Measurements from ENCODE around the gene GNAT3.

Gene GNAT3

DNA sequence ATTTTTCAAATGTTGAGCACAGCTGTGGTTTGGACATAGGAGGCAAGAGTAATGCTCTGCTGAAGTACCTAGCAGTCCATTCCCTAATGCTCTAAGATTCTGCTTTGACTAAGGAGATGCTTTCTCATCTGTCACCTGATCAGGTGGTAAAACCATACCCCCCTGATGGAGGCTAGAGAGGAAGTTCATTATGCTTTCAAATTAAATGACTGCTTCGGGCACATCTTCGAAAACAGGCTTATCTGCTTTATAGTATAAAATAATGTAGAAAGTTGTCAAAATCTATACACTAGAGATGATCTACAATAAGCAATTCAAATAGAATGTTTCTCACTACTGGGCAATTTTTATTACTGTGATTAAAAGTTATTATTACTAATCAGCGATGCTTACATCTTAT is at the start of gene GNAT3:
TSS of gene GNAT3 (minus strand) at position 101 of the 400 bp plus-strand sequence. CDS start 138 bp downstream, outside the sequence.
- H3K9me3 ChIP-seq (ENCODE audit: control insufficient read depth, insufficient read depth, low read length), result no peaks in the 10 kb centered on the region

DNA sequence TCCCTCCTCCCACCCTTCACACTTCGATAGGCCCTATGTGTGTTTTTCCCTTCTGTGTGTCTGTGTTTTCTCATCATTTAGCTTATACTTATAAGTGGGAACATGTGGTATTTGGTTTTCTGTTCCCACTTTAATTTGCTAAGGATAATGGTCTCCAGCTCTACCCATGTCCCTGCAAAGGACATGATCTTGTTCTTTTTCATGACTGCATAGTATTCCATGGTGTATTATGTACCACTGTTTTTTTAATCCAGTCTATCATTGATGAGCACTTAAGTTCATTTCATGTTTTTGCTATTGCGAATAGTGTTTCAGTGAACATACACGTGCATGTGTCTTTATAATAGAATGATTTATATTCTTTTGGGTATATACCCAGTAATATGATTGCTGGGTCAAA is 46.3 kb upstream of the GNAT3 start:
- no peaks in the 10 kb centered on the region for H3K27me3 ChIP-seq (ENCODE audit: control insufficient read depth, insufficient read depth, low read length)
- no peak overlapping the region for H3K27ac ChIP-seq (ENCODE audit: low read depth, low read length)
- H3K4me1 ChIP-seq (ENCODE audit: control insufficient read depth, insufficient read depth, low read length), result no peaks in the 10 kb centered on the region
- H3K36me3 ChIP-seq (ENCODE audit: control insufficient read depth, insufficient read depth, low read length), result no peaks in the 10 kb centered on the region
- H3K9me3 ChIP-seq (ENCODE audit: control insufficient read depth, insufficient read depth, low read length), result peaks cover 6% of the 10 kb centered on the region; the same call in 1 of the 2 replicates
- H3K4me3 ChIP-seq (ENCODE audit: low read depth, low read length), result no peak overlapping the region
- no peak overlapping the region for H3K9ac ChIP-seq (ENCODE audit: low read depth, low read length)

More for the DNA sequence above, at the start of gene GNAT3:
- H3K9ac ChIP-seq (ENCODE audit: low read depth, low read length), result no peak within 1 kb of the TSS
- H3K36me3 ChIP-seq (ENCODE audit: control insufficient read depth, insufficient read depth, low read length), result no peaks in the 10 kb centered on the region
- no peaks in the 10 kb centered on the region for H3K4me1 ChIP-seq (ENCODE audit: control insufficient read depth, insufficient read depth, low read length)
- no peaks in the 10 kb centered on the region for H3K27me3 ChIP-seq (ENCODE audit: control insufficient read depth, insufficient read depth, low read length)
- no peak within 1 kb of the TSS for H3K4me3 ChIP-seq (ENCODE audit: low read depth, low read length)
- no peak within 1 kb of the TSS for H3K27ac ChIP-seq (ENCODE audit: low read depth, low read length)

- no peaks in the 10 kb centered on the region for H3K27me3 ChIP-seq (ENCODE audit: control insufficient read depth, insufficient read depth, low read length)
- no peaks in the 10 kb centered on the region for H3K4me1 ChIP-seq (ENCODE audit: control insufficient read depth, insufficient read depth, low read length)
- H3K27ac ChIP-seq (ENCODE audit: low read depth, low read length), result no peak overlapping the region
- H3K9me3 ChIP-seq (ENCODE audit: control insufficient read depth, insufficient read depth, low read length), result no peaks in the 10 kb centered on the region
- H3K9ac ChIP-seq (ENCODE audit: low read depth, low read length), result no peak overlapping the region
- no peak overlapping the region for H3K4me3 ChIP-seq (ENCODE audit: low read depth, low read length)
- no peaks in the 10 kb centered on the region for H3K36me3 ChIP-seq (ENCODE audit: control insufficient read depth, insufficient read depth, low read length)
Measured at GRCh38 chr7:80552031-80552694, 40.3 kb upstream of the GNAT3 start.

DNA sequence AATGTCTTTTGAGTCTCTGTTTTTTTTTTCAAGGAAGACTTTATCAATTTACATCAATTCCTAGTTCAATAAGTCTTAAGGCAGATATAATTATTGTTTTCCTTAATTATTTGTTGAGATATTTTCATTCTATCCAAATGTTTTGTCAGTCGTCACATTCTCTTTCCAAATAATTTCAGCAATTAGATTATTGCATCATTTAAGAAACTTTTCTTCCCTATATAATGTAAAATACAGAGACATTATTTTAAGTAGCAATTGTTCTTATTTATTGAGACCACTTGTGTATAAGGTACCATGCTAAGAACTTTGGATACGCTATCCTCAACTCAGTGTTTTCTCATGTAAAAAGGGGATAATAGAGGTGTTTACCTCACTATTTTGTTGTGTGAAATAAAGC is 38.1 kb upstream of the GNAT3 start:
- H3K4me1 ChIP-seq (ENCODE audit: control insufficient read depth, insufficient read depth, low read length), result no peaks in the 10 kb centered on the region
- H3K27me3 ChIP-seq (ENCODE audit: control insufficient read depth, insufficient read depth, low read length), result no peaks in the 10 kb centered on the region
- H3K36me3 ChIP-seq (ENCODE audit: control insufficient read depth, insufficient read depth, low read length), result no peaks in the 10 kb centered on the region
- H3K9ac ChIP-seq (ENCODE audit: low read depth, low read length), result no peak overlapping the region
- H3K4me3 ChIP-seq (ENCODE audit: low read depth, low read length), result no peak overlapping the region
- H3K9me3 ChIP-seq (ENCODE audit: control insufficient read depth, insufficient read depth, low read length), result no peaks in the 10 kb centered on the region
- no peak overlapping the region for H3K27ac ChIP-seq (ENCODE audit: low read depth, low read length)

DNA sequence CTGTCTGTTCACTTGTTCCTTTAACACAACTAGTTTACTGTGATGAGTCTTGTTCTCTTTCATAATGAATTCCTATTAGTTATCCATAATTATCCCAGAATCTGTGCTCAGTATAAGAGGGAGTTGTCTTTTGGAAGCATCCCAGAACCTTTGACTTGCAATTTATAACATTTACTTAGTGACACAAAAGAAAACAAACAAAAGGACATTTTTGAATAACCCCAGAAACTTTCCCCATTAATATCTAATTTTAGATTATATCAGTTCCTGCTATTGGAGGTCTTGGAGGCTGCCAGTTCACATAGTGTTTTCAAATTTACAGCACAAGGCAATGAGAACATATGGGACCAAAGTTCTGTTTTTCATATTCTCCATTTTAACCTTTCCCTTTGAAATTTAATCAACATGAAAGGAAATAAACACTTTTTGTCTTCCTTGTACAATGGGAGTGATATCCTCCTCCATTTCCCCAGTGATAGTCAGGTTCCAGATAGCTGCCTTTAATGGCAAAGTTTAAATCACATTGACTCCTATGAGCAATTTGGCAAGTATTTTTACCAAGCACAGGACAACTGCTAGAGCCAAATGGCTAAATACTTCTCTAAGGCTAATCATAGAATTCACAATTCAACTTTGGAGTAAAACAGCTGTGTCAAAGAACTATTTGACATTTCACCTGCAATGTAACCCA is 37.1 kb upstream of the GNAT3 start:
- no peak overlapping the region for H3K9ac ChIP-seq (ENCODE audit: low read depth, low read length)
- H3K9me3 ChIP-seq (ENCODE audit: control insufficient read depth, insufficient read depth, low read length), result no peaks in the 10 kb centered on the region
- H3K36me3 ChIP-seq (ENCODE audit: control insufficient read depth, insufficient read depth, low read length), result no peaks in the 10 kb centered on the region
- no peak overlapping the region for H3K27ac ChIP-seq (ENCODE audit: low read depth, low read length)
- no peaks in the 10 kb centered on the region for H3K27me3 ChIP-seq (ENCODE audit: control insufficient read depth, insufficient read depth, low read length)
- H3K4me1 ChIP-seq (ENCODE audit: control insufficient read depth, insufficient read depth, low read length), result no peaks in the 10 kb centered on the region
- no peak overlapping the region for H3K4me3 ChIP-seq (ENCODE audit: low read depth, low read length)

DNA sequence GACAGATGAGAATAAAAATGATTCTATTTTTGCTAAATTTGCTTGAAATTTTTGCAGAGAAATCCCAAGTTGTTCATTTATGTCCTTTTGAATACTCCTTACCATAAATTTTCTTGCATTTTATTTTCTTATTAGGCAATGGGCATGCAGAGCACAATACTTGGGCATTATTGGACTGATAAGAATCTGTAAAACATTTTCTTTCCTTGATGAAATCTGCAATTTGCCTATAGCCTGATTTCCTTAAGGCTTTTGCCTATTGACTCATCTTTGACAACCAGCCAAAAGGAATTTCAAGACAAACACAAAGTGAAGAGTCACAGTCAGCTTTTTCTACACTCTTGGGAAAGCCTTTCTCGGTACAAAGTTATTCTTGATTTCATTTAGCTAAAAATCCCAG is 30.5 kb upstream of the GNAT3 start:
- no peaks in the 10 kb centered on the region for H3K4me1 ChIP-seq (ENCODE audit: control insufficient read depth, insufficient read depth, low read length)
- no peaks in the 10 kb centered on the region for H3K27me3 ChIP-seq (ENCODE audit: control insufficient read depth, insufficient read depth, low read length)
- H3K27ac ChIP-seq (ENCODE audit: low read depth, low read length), result no peak overlapping the region
- H3K9ac ChIP-seq (ENCODE audit: low read depth, low read length), result no peak overlapping the region
- no peaks in the 10 kb centered on the region for H3K9me3 ChIP-seq (ENCODE audit: control insufficient read depth, insufficient read depth, low read length)
- no peak overlapping the region for H3K4me3 ChIP-seq (ENCODE audit: low read depth, low read length)
- H3K36me3 ChIP-seq (ENCODE audit: control insufficient read depth, insufficient read depth, low read length), result no peaks in the 10 kb centered on the region

DNA sequence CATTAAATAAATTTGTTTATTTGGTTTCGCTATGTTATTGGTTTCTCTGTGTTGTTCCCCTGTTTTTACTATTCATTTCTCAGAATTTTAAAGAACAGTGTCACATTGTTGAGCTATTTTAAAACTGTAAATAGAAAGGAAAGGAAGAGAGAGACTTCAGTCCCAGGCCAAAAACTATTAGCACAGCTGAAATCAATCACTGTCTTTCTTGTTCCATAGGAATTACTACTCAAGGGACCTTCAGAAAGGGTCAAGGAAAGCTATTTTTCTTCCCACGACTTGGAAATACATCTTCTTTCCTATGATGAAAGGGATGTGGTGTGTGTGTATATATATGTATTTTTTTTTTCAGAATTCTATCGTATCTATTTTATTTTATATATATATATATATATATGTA is 29.0 kb upstream of the GNAT3 start:
- Histone ChIP-seq H3K36me3 (ENCODE audit: control insufficient read depth, insufficient read depth, low read length) (no peaks in the 10 kb centered on the region), H3K4me3 (ENCODE audit: low read depth, low read length) (no peak overlapping the region), H3K9ac (ENCODE audit: low read depth, low read length) (no peak overlapping the region), H3K27me3 (ENCODE audit: control insufficient read depth, insufficient read depth, low read length) (no peaks in the 10 kb centered on the region), H3K27ac (ENCODE audit: low read depth, low read length) (no peak overlapping the region), H3K4me1 (ENCODE audit: control insufficient read depth, insufficient read depth, low read length) (no peaks in the 10 kb centered on the region), H3K9me3 (ENCODE audit: control insufficient read depth, insufficient read depth, low read length) (no peaks in the 10 kb centered on the region)

DNA sequence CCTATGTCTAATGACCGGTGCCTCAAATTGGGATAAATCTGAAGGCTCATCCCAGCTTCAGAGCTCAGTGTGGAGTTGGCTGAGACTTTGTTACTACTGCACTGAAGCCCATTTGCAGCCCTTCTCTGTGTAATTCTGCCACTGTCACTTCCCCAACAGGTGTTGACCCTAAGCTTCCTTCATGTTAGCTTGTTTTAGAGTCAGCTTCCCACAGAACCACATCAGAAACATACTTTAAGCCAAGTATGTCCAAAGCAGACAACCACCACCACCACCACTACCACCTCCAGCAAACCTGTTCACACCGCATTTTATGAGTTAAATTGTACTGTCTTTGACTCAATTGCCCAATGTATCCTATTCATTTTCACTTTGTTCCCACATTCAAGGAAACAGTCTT is 25.2 kb upstream of the GNAT3 start:
- Histone ChIP-seq H3K36me3 (ENCODE audit: control insufficient read depth, insufficient read depth, low read length) (no peaks in the 10 kb centered on the region), H3K9ac (ENCODE audit: low read depth, low read length) (no peak overlapping the region), H3K9me3 (ENCODE audit: control insufficient read depth, insufficient read depth, low read length) (peaks cover 2% of the 10 kb centered on the region; the same call in 1 of the 2 replicates), H3K4me3 (ENCODE audit: low read depth, low read length) (no peak overlapping the region), H3K4me1 (ENCODE audit: control insufficient read depth, insufficient read depth, low read length) (no peaks in the 10 kb centered on the region), H3K27me3 (ENCODE audit: control insufficient read depth, insufficient read depth, low read length) (no peaks in the 10 kb centered on the region), H3K27ac (ENCODE audit: low read depth, low read length) (no peak overlapping the region)

- Histone ChIP-seq H3K9me3 (ENCODE audit: control insufficient read depth, insufficient read depth, low read length) (peaks cover 2% of the 10 kb centered on the region; the same call in 1 of the 2 replicates), H3K36me3 (ENCODE audit: control insufficient read depth, insufficient read depth, low read length) (no peaks in the 10 kb centered on the region), H3K4me1 (ENCODE audit: control insufficient read depth, insufficient read depth, low read length) (no peaks in the 10 kb centered on the region), H3K27ac (ENCODE audit: low read depth, low read length) (no peak overlapping the region), H3K4me3 (ENCODE audit: low read depth, low read length) (no peak overlapping the region), H3K9ac (ENCODE audit: low read depth, low read length) (no peak overlapping the region), H3K27me3 (ENCODE audit: control insufficient read depth, insufficient read depth, low read length) (no peaks in the 10 kb centered on the region)
Measured at GRCh38 chr7:80536426-80536825, 24.6 kb upstream of the GNAT3 start.

GRCh38 chr7:80533287-80533686 is 21.4 kb upstream of the GNAT3 start:
- H3K36me3 ChIP-seq (ENCODE audit: control insufficient read depth, insufficient read depth, low read length), result no peaks in the 10 kb centered on the region
- H3K9ac ChIP-seq (ENCODE audit: low read depth, low read length), result no peak overlapping the region
- H3K9me3 ChIP-seq (ENCODE audit: control insufficient read depth, insufficient read depth, low read length), result peaks cover 2% of the 10 kb centered on the region; the same call in 1 of the 2 replicates
- no peak overlapping the region for H3K27ac ChIP-seq (ENCODE audit: low read depth, low read length)
- H3K27me3 ChIP-seq (ENCODE audit: control insufficient read depth, insufficient read depth, low read length), result no peaks in the 10 kb centered on the region
- H3K4me3 ChIP-seq (ENCODE audit: low read depth, low read length), result no peak overlapping the region
- no peaks in the 10 kb centered on the region for H3K4me1 ChIP-seq (ENCODE audit: control insufficient read depth, insufficient read depth, low read length)

DNA sequence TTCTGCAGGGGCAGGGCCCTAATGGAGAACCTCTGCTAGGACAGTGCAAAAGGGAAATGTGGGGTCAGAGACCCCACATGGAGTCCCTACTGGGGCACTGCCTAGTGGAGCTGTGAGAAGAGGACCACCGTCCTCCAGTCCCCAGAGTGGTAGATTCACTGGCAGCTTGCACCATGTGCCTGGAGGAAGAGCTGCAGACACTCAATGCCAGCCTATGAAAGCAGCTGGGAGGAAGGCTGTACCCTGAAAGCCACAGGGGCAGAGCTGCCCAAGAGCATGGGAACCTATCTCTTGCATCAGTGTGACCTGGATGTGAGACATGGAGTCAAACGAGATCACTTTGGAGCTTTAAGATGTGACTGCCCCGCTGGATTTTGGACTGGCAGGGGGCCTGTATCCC is 20.3 kb upstream of the GNAT3 start:
- no peaks in the 10 kb centered on the region for H3K27me3 ChIP-seq (ENCODE audit: control insufficient read depth, insufficient read depth, low read length)
- no peak overlapping the region for H3K9ac ChIP-seq (ENCODE audit: low read depth, low read length)

More for the DNA sequence above, 20.3 kb upstream of the GNAT3 start:
- H3K27ac ChIP-seq (ENCODE audit: low read depth, low read length), result no peak overlapping the region
- H3K9me3 ChIP-seq (ENCODE audit: control insufficient read depth, insufficient read depth, low read length), result peaks cover 2% of the 10 kb centered on the region; the same call in 1 of the 2 replicates
- H3K36me3 ChIP-seq (ENCODE audit: control insufficient read depth, insufficient read depth, low read length), result no peaks in the 10 kb centered on the region
- no peak overlapping the region for H3K4me3 ChIP-seq (ENCODE audit: low read depth, low read length)
- no peaks in the 10 kb centered on the region for H3K4me1 ChIP-seq (ENCODE audit: control insufficient read depth, insufficient read depth, low read length)
